ENCODE results near the gene KBTBD8. TPM values are rescaled to one million over a fixed set of nuclear protein-coding genes. Genes with fewer than 3 reads are reported as not detected.

The KBTBD8 gene
- total and polyA plus RNA-seq, 2 of the 13 experiments (the other 11 are each of a cell fraction or from before 2014, with no cell fraction given), result 1.1 to 7.6 TPM

DNA sequence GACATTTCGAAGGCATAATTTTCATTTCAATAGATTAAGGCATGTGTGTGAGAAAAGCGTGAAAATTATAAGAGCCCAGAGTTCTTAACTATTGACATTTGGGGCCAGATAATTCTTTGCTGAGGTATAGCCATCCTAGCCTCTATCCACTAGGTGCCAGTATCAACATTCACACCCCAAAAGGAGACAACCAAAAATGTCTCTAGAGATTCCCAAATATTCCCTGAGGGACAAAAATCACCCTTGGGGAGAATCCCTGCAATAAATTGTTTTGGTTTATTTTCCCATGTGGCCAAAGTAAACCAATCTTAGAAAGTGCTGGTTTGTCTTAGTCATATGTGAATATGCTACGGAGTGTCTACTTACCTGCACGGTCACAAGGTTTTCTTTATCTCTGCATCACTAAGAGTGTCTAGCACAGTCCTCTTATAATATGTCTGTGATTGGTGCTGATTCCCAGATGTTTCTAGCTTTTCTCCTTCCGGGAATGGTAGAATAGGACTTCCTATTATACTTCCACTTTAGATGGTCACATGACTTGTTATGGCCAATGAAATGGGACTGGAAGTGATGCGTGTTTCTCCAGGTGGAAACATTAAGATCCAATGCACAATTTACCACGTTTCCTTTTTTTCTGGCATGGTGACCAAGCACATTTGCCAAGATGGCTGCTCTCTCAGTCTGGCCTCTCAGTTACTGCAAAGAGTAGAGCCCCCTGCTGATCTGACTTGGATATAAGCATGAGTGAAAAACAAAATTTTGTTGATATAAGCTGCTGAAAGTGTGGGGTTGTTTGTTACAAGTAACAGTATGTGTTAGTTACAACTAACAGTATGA, 8.0 kb upstream of the KBTBD8 start (continued):
- peak; percentile 91 for TF ChIP-seq EHMT2 (IDR thresholded peaks at IDR 0.05; ENCODE audit: borderline replicate concordance, low read depth, low read length)
- no peak for TF ChIP-seq FOXM1 (CRISPR knock-in tag; IDR thresholded peaks at IDR 0.05)
- no peak for TF ChIP-seq IKZF1 (IDR thresholded peaks at IDR 0.05)
- TF ChIP-seq HHEX (CRISPR knock-in tag; IDR thresholded peaks at IDR 0.05), result no peak
- TF ChIP-seq ZNF33A (CRISPR knock-in tag; IDR thresholded peaks at IDR 0.05; ENCODE audit: borderline replicate concordance), result no peak
- no peak for TF ChIP-seq ZNF44 (CRISPR knock-in tag; IDR thresholded peaks at IDR 0.05)
- no peak for TF ChIP-seq FOXP1 (IDR thresholded peaks at IDR 0.05)
- no peak for TF ChIP-seq FOXP1 (CRISPR knock-in tag; IDR thresholded peaks at IDR 0.05)
- no peak for TF ChIP-seq ZGPAT (CRISPR knock-in tag; IDR thresholded peaks at IDR 0.05)
- TF ChIP-seq ZBTB33 (CRISPR knock-in tag; IDR thresholded peaks at IDR 0.05), result no peak
- TF ChIP-seq FOXA3 (CRISPR knock-in tag; IDR thresholded peaks at IDR 0.05), result no peak
- TF ChIP-seq PRPF4 (IDR thresholded peaks at IDR 0.05; ENCODE audit: low read depth, low read length, poor library complexity, severe bottlenecking), result no peak
- no peak for TF ChIP-seq BRCA1 (CRISPR knock-in tag; IDR thresholded peaks at IDR 0.05)
- TF ChIP-seq ATAD3A (CRISPR knock-in tag; IDR thresholded peaks at IDR 0.05), result no peak
- no peak for TF ChIP-seq ZNF546 (CRISPR knock-in tag; conservative IDR thresholded peaks at IDR 0.05)
- TF ChIP-seq PRDM10 (CRISPR knock-in tag; IDR thresholded peaks at IDR 0.05; ENCODE audit: low read depth), result no peak
- no peak for TF ChIP-seq U2AF1 (optimal IDR thresholded peaks at IDR 0.05; ENCODE audit: low read depth, low read length)
- no peak for TF ChIP-seq FOXO1 (CRISPR knock-in tag; IDR thresholded peaks at IDR 0.05)
- no peak for TF ChIP-seq ZNF609 (CRISPR knock-in tag; IDR thresholded peaks at IDR 0.05; ENCODE audit: borderline replicate concordance)

Data from HepG2 (cell line).